ENCODE measurements around the gene ATXN7L1. TPM values are rescaled to one million over a fixed set of nuclear protein-coding genes. Genes with fewer than 3 reads are reported as not detected.

ATXN7L1 gene
- total and polyA plus RNA-seq, 2 of the 8 experiments (the other 6 are each of a cell fraction or from before 2014, with no cell fraction given), result 14.3 to 34.0 TPM

Other genes starting within 250 kb of the ATXN7L1 start
- 5.9 and 6.4 TPM in 2 replicates for gene CDHR3, start 86.7 kb upstream of the ATXN7L1 start, total RNA-seq (2021; fragmentation: NEBNext Ultra II Directional; extraction: Animal tissue kit (Norgen Biotek cat#: 25700))
- 6.8 and 8.0 TPM in 2 replicates for gene CDHR3, start 86.7 kb upstream of the ATXN7L1 start, polyA plus RNA-seq (2011; rRNA removed)
- 56.1 and 57.7 TPM in 2 replicates for gene SYPL1, start 235.7 kb upstream of the ATXN7L1 start, total RNA-seq (2021; fragmentation: NEBNext Ultra II Directional; extraction: Animal tissue kit (Norgen Biotek cat#: 25700))
- 27.2 and 44.9 TPM in 2 replicates for gene SYPL1, start 235.7 kb upstream of the ATXN7L1 start, polyA plus RNA-seq (2011; rRNA removed)

All from H1 (cell line).